Natural killer cell (primary cell): ENCODE results near the gene OR9I1. TPM values are rescaled to one million over a fixed set of nuclear protein-coding genes. Genes with fewer than 3 reads are reported as not detected.

ENCODE experiments used
- ATAC-seq, 3 donors: fragments of 150-1000 bp in 2 of 3; fragments of 200-7000 bp in 1 of 3; cut with Tn5 transposase; 1 replicate in 1 of 3; 2 replicates in 2 of 3; pipeline ENCODE4 v1.10.0; 2021; ENCODE audit warnings: mild to moderate bottlenecking in 2 of 3, moderate library complexity in 2 of 3
- DNase-seq, 2 donors: peaks; one replicate each; pipeline versions ENCODE4 v3.0.0 to v3.0.0-alpha.2; 2013 to 2021; ENCODE audit warnings: mixed read lengths in 1 of 2
- H3K27ac ChIP-seq: one replicate; pipeline ENCODE4 v1.5.1; 2013; ENCODE audit warnings: mild to moderate bottlenecking, low read length
- H3K27me3 ChIP-seq: one replicate; pipeline ENCODE4 v1.6.1; 2013; ENCODE audit warnings: low read length; ENCODE audit not compliant: control insufficient read depth, insufficient read depth
- H3K36me3 ChIP-seq: one replicate; pipeline ENCODE4 v1.6.1; 2013; ENCODE audit warnings: low read length; ENCODE audit not compliant: control insufficient read depth, insufficient read depth
- H3K4me1 ChIP-seq: one replicate; pipeline ENCODE4 v1.6.1; 2013; ENCODE audit warnings: low read length; ENCODE audit not compliant: control insufficient read depth, insufficient read depth
- H3K4me3 ChIP-seq: one replicate; pipeline ENCODE4 v1.5.1; 2013; ENCODE audit warnings: low read length
- H3K9me3 ChIP-seq: one replicate; pipeline ENCODE4 v1.6.1; 2013; ENCODE audit warnings: low read length; ENCODE audit not compliant: control insufficient read depth, insufficient read depth
- H3K27ac Mint-ChIP-seq, 2 donors: one replicate each; pipeline ENCODE4 v1.8.0; 2022; ENCODE audit warnings: mild to moderate bottlenecking in 2 of 2, mixed read lengths in 2 of 2, moderate library complexity in 1 of 2
- H3K27me3 Mint-ChIP-seq, 2 donors: one replicate each; pipeline ENCODE4 v1.8.0; 2022; ENCODE audit warnings: low read depth in 2 of 2, mixed read lengths in 2 of 2
- H3K36me3 Mint-ChIP-seq: one replicate; pipeline ENCODE4 v1.8.0; 2022; ENCODE audit warnings: mixed read lengths
- H3K4me1 Mint-ChIP-seq, 2 donors: one replicate each; pipeline ENCODE4 v1.8.0; 2022; ENCODE audit warnings: mixed read lengths in 2 of 2
- H3K4me3 Mint-ChIP-seq: one replicate; pipeline ENCODE4 v1.8.0; 2022; ENCODE audit warnings: mild to moderate bottlenecking, moderate library complexity, mixed read lengths
- H3K9me3 Mint-ChIP-seq, 2 donors: one replicate each; pipeline ENCODE4 v1.8.0; 2022; ENCODE audit warnings: mixed read lengths in 2 of 2
- WGBS: methylation state at CpG from one replicate; pipeline ENCODE4 v1.1.7; 2013; ENCODE audit warnings: missing lambda C conversion rate; ENCODE audit not compliant: insufficient coverage; 5-methylcytosine and 5-hydroxymethylcytosine counted together
- intact Hi-C: fragments of 100-400 bp; cut with micrococcal nuclease; formaldehyde crosslinking; loops from one replicate; pipeline ENCODE4 v1.14.2; 2022
- total RNA-seq, 4 donors: library from RNA; stranded (reverse); fragments of 120-200 nt in 1 of 4; gene quantifications; one replicate each; pipeline versions ENCODE4 v1.2.3 to v1.2.4, GENCODE V29; 2013 to 2022
- TF ChIP-seq, protein P1 (sequence below): fragments of 200-600 bp; IDR thresholded peaks from one replicate; pipeline ENCODE4 v1.8.0; 2022; ENCODE audit warnings: antibody characterized with exemption

OR9I1 gene
- total RNA-seq, 3 donors from 2014 or later (not counting 1 experiment from before 2014, with no cell fraction given) = not detected

DNA sequence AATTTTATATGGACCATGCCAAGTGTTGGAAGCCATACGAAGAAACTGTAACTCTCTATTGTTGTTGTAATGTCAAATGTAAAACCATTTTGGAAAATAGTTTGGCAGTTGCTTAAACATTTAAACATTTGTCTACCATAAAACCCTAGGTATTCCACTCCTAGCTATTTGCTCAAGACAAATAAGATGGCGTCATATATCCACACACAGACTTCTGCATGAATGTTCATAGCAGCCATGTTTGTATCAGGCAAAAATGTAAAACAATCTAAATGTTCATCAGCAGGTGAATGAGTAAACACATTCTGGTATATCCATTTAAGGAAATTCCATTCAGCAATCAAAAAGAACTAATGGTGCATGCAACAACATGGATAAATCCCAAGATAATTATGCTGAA lies 27.9 kb downstream of the OR9I1 start:
- ATAC-seq (no peak), DNase-seq (no peak)
- WGBS = 81% methylated on average over 1 of the region's 2 CpGs
- Histone ChIP-seq H3K27ac (no peak overlapping the region), H3K4me1 (no peaks in the 10 kb centered on the region), H3K4me3 (no peak overlapping the region), H3K36me3 (no peaks in the 10 kb centered on the region), H3K27me3 (no peaks in the 10 kb centered on the region), H3K9me3 (no peaks in the 10 kb centered on the region)
- intact Hi-C loops = no loop called here
- no peak overlapping the region for H3K4me3 Mint-ChIP-seq
- H3K27ac Mint-ChIP-seq = no peak overlapping the region
- peaks cover 4% of the 10 kb centered on the region for H3K36me3 Mint-ChIP-seq
- H3K27me3 Mint-ChIP-seq = no peaks in the 10 kb centered on the region
- H3K9me3 Mint-ChIP-seq = peaks cover 0 to 7% of the 10 kb centered on the region in 2 donors
- no peaks in the 10 kb centered on the region for H3K4me1 Mint-ChIP-seq
- TF ChIP-seq, protein P1, sequence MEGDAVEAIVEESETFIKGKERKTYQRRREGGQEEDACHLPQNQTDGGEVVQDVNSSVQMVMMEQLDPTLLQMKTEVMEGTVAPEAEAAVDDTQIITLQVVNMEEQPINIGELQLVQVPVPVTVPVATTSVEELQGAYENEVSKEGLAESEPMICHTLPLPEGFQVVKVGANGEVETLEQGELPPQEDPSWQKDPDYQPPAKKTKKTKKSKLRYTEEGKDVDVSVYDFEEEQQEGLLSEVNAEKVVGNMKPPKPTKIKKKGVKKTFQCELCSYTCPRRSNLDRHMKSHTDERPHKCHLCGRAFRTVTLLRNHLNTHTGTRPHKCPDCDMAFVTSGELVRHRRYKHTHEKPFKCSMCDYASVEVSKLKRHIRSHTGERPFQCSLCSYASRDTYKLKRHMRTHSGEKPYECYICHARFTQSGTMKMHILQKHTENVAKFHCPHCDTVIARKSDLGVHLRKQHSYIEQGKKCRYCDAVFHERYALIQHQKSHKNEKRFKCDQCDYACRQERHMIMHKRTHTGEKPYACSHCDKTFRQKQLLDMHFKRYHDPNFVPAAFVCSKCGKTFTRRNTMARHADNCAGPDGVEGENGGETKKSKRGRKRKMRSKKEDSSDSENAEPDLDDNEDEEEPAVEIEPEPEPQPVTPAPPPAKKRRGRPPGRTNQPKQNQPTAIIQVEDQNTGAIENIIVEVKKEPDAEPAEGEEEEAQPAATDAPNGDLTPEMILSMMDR = no peak

DNA sequence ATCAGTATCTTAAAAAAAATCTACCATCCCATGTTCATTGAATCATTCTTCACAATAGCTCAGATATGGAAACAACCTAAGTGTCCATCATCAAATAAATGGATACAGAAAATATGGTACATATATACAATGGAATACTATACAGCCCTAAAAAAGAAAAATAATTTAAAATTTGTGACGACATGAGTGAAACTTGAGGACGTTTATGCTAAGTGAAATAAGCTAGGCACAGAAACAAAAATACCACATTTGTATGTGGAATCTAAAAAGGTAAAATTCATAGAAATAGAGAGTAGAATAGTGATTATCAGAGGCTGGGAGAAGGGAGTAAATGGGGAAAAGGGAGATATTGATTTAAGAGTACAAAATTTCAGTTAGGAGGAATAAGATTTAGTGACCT lies 38.8 kb downstream of the OR9I1 start:
- Mint-ChIP-seq H3K9me3 (peaks cover 4 to 8% of the 10 kb centered on the region in 2 donors), H3K27ac (no peak overlapping the region), H3K4me3 (no peak overlapping the region), H3K27me3 (no peaks in the 10 kb centered on the region), H3K4me1 (no peaks in the 10 kb centered on the region), H3K36me3 (no peaks in the 10 kb centered on the region)
- intact Hi-C loops = no loop called here
- Histone ChIP-seq H3K27me3 (no peaks in the 10 kb centered on the region), H3K4me3 (no peak overlapping the region), H3K9me3 (no peaks in the 10 kb centered on the region), H3K36me3 (no peaks in the 10 kb centered on the region), H3K4me1 (no peaks in the 10 kb centered on the region), H3K27ac (no peak overlapping the region)
- TF ChIP-seq, protein P1 = no peak
- ATAC-seq (no peak), DNase-seq (no peak)
- 39% methylated on average over 2 of the region's 2 CpGs for WGBS

DNA sequence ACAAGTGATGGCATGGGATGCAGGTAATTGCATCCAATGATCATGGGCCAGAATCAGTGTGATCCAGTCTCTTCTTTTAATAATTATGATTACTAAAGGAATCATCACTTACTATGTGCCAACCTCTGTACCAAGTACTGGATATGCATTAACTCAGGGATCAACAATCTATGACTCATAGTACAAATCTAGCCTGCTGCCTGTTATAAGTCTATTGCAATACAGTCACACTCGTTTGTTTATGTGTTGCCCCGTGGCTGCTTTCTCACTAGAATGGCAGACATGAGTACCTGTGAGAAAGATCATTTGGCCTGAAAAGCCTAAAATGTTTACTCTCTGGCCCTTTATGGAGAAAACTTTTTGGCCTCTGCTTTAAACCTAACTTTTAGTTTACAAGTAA lies 49.5 kb downstream of the OR9I1 start:
- TF ChIP-seq, protein P1 = no peak
- Mint-ChIP-seq H3K9me3 (peaks cover 0 to 2% of the 10 kb centered on the region in 2 donors), H3K36me3 (no peaks in the 10 kb centered on the region), H3K4me1 (no peaks in the 10 kb centered on the region), H3K4me3 (no peak overlapping the region), H3K27me3 (no peaks in the 10 kb centered on the region), H3K27ac (no peak overlapping the region)
- Histone ChIP-seq H3K9me3 (no peaks in the 10 kb centered on the region), H3K4me3 (no peak overlapping the region), H3K27ac (no peak overlapping the region), H3K4me1 (no peaks in the 10 kb centered on the region), H3K36me3 (no peaks in the 10 kb centered on the region), H3K27me3 (no peaks in the 10 kb centered on the region)
- intact Hi-C loops = no loop called here
- DNase-seq (no peak), ATAC-seq (no peak)
- WGBS = 41% methylated on average over 2 of the region's 2 CpGs

DNA sequence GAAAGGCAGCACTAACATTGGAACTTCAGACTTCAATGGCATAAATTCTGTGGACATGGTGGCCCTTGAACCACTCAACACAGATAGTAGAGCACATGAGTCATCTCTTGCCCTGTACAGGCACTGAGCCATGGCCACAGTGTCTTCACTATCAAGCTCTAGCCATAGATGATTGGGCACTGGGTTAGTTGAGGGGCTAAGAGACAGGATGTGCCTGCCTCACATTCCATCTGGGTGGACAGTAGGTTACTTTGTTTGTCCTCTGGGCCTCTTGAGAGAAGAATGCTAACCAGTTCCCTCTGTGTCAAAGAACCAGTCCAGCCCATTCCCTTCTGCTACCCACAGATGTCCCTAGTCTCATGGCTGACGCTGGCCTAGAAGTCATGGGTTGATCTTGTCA lies 54.7 kb downstream of the OR9I1 start:
- TF ChIP-seq, protein P1 = no peak
- H3K27ac Mint-ChIP-seq = no peak overlapping the region
- Histone ChIP-seq H3K4me3 (no peak overlapping the region), H3K27ac (no peak overlapping the region), H3K4me1 (no peaks in the 10 kb centered on the region), H3K36me3 (no peaks in the 10 kb centered on the region), H3K27me3 (no peaks in the 10 kb centered on the region), H3K9me3 (no peaks in the 10 kb centered on the region)
- no peaks in the 10 kb centered on the region for H3K36me3 Mint-ChIP-seq
- H3K4me3 Mint-ChIP-seq = no peak overlapping the region
- WGBS = 78% methylated on average over 1 of the region's 1 CpG
- ATAC-seq (no peak), DNase-seq (no peak)
- intact Hi-C loops = no loop called here
- peaks cover 0 to 2% of the 10 kb centered on the region in 2 donors for H3K9me3 Mint-ChIP-seq
- no peaks in the 10 kb centered on the region for H3K27me3 Mint-ChIP-seq
- H3K4me1 Mint-ChIP-seq = no peaks in the 10 kb centered on the region
